ENCODE measurements around the gene SYT11. TPM values are rescaled to one million over a fixed set of nuclear protein-coding genes. Genes with fewer than 3 reads are reported as not detected.
A peak's percentile ranks its signal among the peaks of the same experiment; 100 is the strongest.
"Not testable (repeated sequence)": the region's sequence is repeated elsewhere in the genome, so short reads cannot be mapped to it uniquely, and the experiment has no call there.

The SYT11 gene
- total and polyA plus RNA-seq, 4 experiments from 2014 or later, result 10.7 to 18.2 (median 16.8) TPM

- no peak for DNase-seq
- no peaks in the 10 kb centered on the region for H3K27me3 ChIP-seq (ENCODE audit: insufficient read depth, low read length)
- CTCF ChIA-PET (ENCODE audit: partially characterized antibody), result no interaction called here
- POLR2A ChIA-PET (ENCODE audit: partially characterized antibody), result no interaction called here
- Mint-ChIP-seq H3K4me1 (peaks cover 6 to 12% (median 7%) of the 10 kb centered on the region in 4 donors), H3K27me3 (no peaks in the 10 kb centered on the region), H3K36me3 (peaks cover 0 to 13% of the 10 kb centered on the region in 2 donors), H3K27ac (no peak overlapping the region), H3K9me3 (no peaks in the 10 kb centered on the region), H3K4me3 (no peak overlapping the region)
- H3K4me3 ChIP-seq (ENCODE audit: low read length in 2 of 2), result no peak overlapping the region
- H3K4me1 ChIP-seq (ENCODE audit: insufficient read depth, low read length), result peaks cover 7% of the 10 kb centered on the region
- H3K9me3 ChIP-seq (ENCODE audit: control insufficient read depth in 1 of 2, low read length in 2 of 2), result no peaks in the 10 kb centered on the region
- H3K36me3 ChIP-seq (ENCODE audit: insufficient read depth, low read length), result no peaks in the 10 kb centered on the region
- intact Hi-C loops (cut with micrococcal nuclease), result no loop called here
- no peak overlapping the region for H3K27ac ChIP-seq (ENCODE audit: low read depth, low read length)
Measured at GRCh38 chr1:155888481-155888880, 29.1 kb downstream of the SYT11 start.

DNA sequence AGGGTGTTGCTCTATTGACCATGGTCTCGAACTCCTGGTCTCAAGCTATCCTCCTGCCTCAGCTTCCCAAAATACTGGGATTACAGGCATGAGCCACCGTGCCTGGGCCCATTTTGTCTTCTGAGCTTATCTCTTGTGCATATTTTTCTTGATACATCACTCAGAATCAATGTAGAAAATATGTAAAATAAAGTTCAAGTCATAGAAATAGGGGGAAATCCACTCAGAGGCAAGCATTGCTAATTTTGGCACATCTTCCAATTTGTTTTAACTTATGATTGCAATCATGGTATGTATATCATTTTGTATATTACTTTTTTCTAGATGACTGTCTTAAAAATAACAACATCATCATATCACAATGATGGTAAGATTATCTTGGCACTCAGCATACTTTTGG, 30.2 kb downstream of the SYT11 start:
- H3K9me3 ChIP-seq (ENCODE audit: control insufficient read depth in 1 of 2, low read length in 2 of 2), result no peaks in the 10 kb centered on the region
- intact Hi-C loops (cut with micrococcal nuclease), result no loop called here
- POLR2A ChIA-PET (ENCODE audit: partially characterized antibody), result interaction anchor here (1.0 kb wide), 1 partner anchor 12 kb away, joined by 3 read pairs; no protein-coding TSS in a partner anchor
- Mint-ChIP-seq H3K27me3 (no peaks in the 10 kb centered on the region), H3K27ac (no peak overlapping the region), H3K9me3 (no peaks in the 10 kb centered on the region), H3K36me3 (peaks cover 0 to 8% of the 10 kb centered on the region in 2 donors), H3K4me1 (peaks cover 9 to 19% (median 12%) of the 10 kb centered on the region in 4 donors), H3K4me3 (no peak overlapping the region)
- DNase-seq, result no peak
- H3K27me3 ChIP-seq (ENCODE audit: insufficient read depth, low read length), result no peaks in the 10 kb centered on the region
- no peaks in the 10 kb centered on the region for H3K36me3 ChIP-seq (ENCODE audit: insufficient read depth, low read length)
- no peak overlapping the region for H3K4me3 ChIP-seq (ENCODE audit: low read length in 2 of 2)
- CTCF ChIA-PET (ENCODE audit: partially characterized antibody), result interaction anchor here (0.6 kb wide), 1 partner anchor 177 kb away, joined by 3 read pairs; no protein-coding TSS in a partner anchor
- H3K4me1 ChIP-seq (ENCODE audit: insufficient read depth, low read length), result peaks cover 14% of the 10 kb centered on the region
- no peak overlapping the region for H3K27ac ChIP-seq (ENCODE audit: low read depth, low read length)

GRCh38 chr1:155890251-155890650, 30.9 kb downstream of the SYT11 start:
- POLR2A ChIA-PET (ENCODE audit: partially characterized antibody), result no interaction called here
- Histone ChIP-seq H3K9me3 (ENCODE audit: control insufficient read depth in 1 of 2, low read length in 2 of 2) (no peaks in the 10 kb centered on the region), H3K27ac (ENCODE audit: low read depth, low read length) (no peak overlapping the region), H3K36me3 (ENCODE audit: insufficient read depth, low read length) (no peaks in the 10 kb centered on the region), H3K27me3 (ENCODE audit: insufficient read depth, low read length) (no peaks in the 10 kb centered on the region), H3K4me3 (ENCODE audit: low read length in 2 of 2) (no peak overlapping the region), H3K4me1 (ENCODE audit: insufficient read depth, low read length) (peaks cover 14% of the 10 kb centered on the region)
- CTCF ChIA-PET (ENCODE audit: partially characterized antibody), result interaction anchor here (0.8 kb wide), 1 partner anchor 13 kb away, joined by 3 read pairs; no protein-coding TSS in a partner anchor
- intact Hi-C loops (cut with micrococcal nuclease), result no loop called here
- no peak overlapping the region for H3K4me3 Mint-ChIP-seq
- peaks cover 9 to 19% (median 12%) of the 10 kb centered on the region in 4 donors for H3K4me1 Mint-ChIP-seq
- no peak for DNase-seq
- no peaks in the 10 kb centered on the region for H3K9me3 Mint-ChIP-seq
- peaks cover 0 to 7% of the 10 kb centered on the region in 2 donors for H3K36me3 Mint-ChIP-seq
- H3K27ac Mint-ChIP-seq, result peak overlapping the region in 1 of 7 donors; percentile 64
- H3K27me3 Mint-ChIP-seq, result no peaks in the 10 kb centered on the region

- POLR2A ChIA-PET (ENCODE audit: partially characterized antibody), result interaction anchor here (1.1 to 1.8 kb wide), 2 partner anchors 33 to 147 kb away, joined by 3 to 6 read pairs; partner anchors contain the start of gene SYT11
- Mint-ChIP-seq H3K4me1 (peaks cover 9 to 19% (median 13%) of the 10 kb centered on the region in 4 donors), H3K36me3 (peaks cover 4 to 10% of the 10 kb centered on the region in 2 donors), H3K4me3 (no peak overlapping the region), H3K27me3 (no peaks in the 10 kb centered on the region), H3K27ac (peak overlapping the region in 6 of 7 donors; percentile 43 to 93 (median 74)), H3K9me3 (no peaks in the 10 kb centered on the region)
- DNase-seq, result no peak
- H3K27ac ChIP-seq (ENCODE audit: low read depth, low read length), result no peak overlapping the region
- peaks cover 14% of the 10 kb centered on the region for H3K4me1 ChIP-seq (ENCODE audit: insufficient read depth, low read length)
- no peaks in the 10 kb centered on the region for H3K9me3 ChIP-seq (ENCODE audit: control insufficient read depth in 1 of 2, low read length in 2 of 2)
- intact Hi-C loops (cut with micrococcal nuclease), result no loop called here
- no peaks in the 10 kb centered on the region for H3K36me3 ChIP-seq (ENCODE audit: insufficient read depth, low read length)
- CTCF ChIA-PET (ENCODE audit: partially characterized antibody), result interaction anchor here (1.3 to 1.9 kb wide), 2 partner anchors 10 to 12 kb away, joined by 4 read pairs; no protein-coding TSS in a partner anchor
- no peaks in the 10 kb centered on the region for H3K27me3 ChIP-seq (ENCODE audit: insufficient read depth, low read length)
- H3K4me3 ChIP-seq (ENCODE audit: low read length in 2 of 2), result no peak overlapping the region
Measured at GRCh38 chr1:155892796-155893195, 33.4 kb downstream of the SYT11 start.

GRCh38 chr1:155893389-155894142, 34.2 kb downstream of the SYT11 start:
- H3K4me1 ChIP-seq (ENCODE audit: insufficient read depth, low read length), result peaks cover 14% of the 10 kb centered on the region
- no peaks in the 10 kb centered on the region for H3K9me3 Mint-ChIP-seq
- DNase-seq, result peak; percentile 35 to 46 (median 37)
- POLR2A ChIA-PET (ENCODE audit: partially characterized antibody), result interaction anchor here (1.1 to 1.9 kb wide), 3 partner anchors 10 to 148 kb away, joined by 3 to 6 read pairs (median 5); partner anchors contain the start of gene SYT11
- intact Hi-C loops (cut with micrococcal nuclease), result no loop called here
- peak overlapping the region in 2 of 8 donors; percentile 11 to 13 for H3K4me3 Mint-ChIP-seq
- no peak overlapping the region for H3K4me3 ChIP-seq (ENCODE audit: low read length in 2 of 2)
- no peaks in the 10 kb centered on the region for H3K9me3 ChIP-seq (ENCODE audit: control insufficient read depth in 1 of 2, low read length in 2 of 2)
- no peak overlapping the region for H3K27ac ChIP-seq (ENCODE audit: low read depth, low read length)
- CTCF ChIA-PET (ENCODE audit: partially characterized antibody), result interaction anchor here (0.7 to 1.9 kb wide), 3 partner anchors 11 to 813 kb away, joined by 3 to 4 read pairs (median 4); no protein-coding TSS in a partner anchor
- H3K36me3 Mint-ChIP-seq, result peaks cover 6 to 14% of the 10 kb centered on the region in 2 donors
- H3K27me3 Mint-ChIP-seq, result no peaks in the 10 kb centered on the region
- no peaks in the 10 kb centered on the region for H3K27me3 ChIP-seq (ENCODE audit: insufficient read depth, low read length)
- no peaks in the 10 kb centered on the region for H3K36me3 ChIP-seq (ENCODE audit: insufficient read depth, low read length)
- peaks cover 9 to 19% (median 13%) of the 10 kb centered on the region in 4 donors for H3K4me1 Mint-ChIP-seq
- peak overlapping the region; percentile 36 to 93 (median 75) for H3K27ac Mint-ChIP-seq

GRCh38 chr1:155895617-155896016, 36.2 kb downstream of the SYT11 start:
- H3K27ac Mint-ChIP-seq; H3K9me3 ChIP-seq (ENCODE audit: control insufficient read depth in 1 of 2, low read length in 2 of 2); H3K4me3 ChIP-seq (ENCODE audit: low read length in 2 of 2); H3K27me3 Mint-ChIP-seq; H3K27ac ChIP-seq (ENCODE audit: low read depth, low read length); H3K27me3 ChIP-seq (ENCODE audit: insufficient read depth, low read length); DNase-seq; intact Hi-C loops (cut with micrococcal nuclease); H3K4me3 Mint-ChIP-seq; CTCF ChIA-PET (ENCODE audit: partially characterized antibody); H3K9me3 Mint-ChIP-seq: not testable (repeated sequence)
- POLR2A ChIA-PET (ENCODE audit: partially characterized antibody), result interaction anchor here (0.6 kb wide), 1 partner anchor 34 kb away, joined by 3 read pairs; no protein-coding TSS in a partner anchor
- Histone ChIP-seq H3K36me3 (ENCODE audit: insufficient read depth, low read length) (peaks cover 12% of the 10 kb centered on the region), H3K4me1 (ENCODE audit: insufficient read depth, low read length) (peaks cover 14% of the 10 kb centered on the region)
- Mint-ChIP-seq H3K36me3 (peaks cover 19 to 34% of the 10 kb centered on the region in 2 donors), H3K4me1 (peaks cover 15 to 19% (median 15%) of the 10 kb centered on the region in 4 donors)

DNA sequence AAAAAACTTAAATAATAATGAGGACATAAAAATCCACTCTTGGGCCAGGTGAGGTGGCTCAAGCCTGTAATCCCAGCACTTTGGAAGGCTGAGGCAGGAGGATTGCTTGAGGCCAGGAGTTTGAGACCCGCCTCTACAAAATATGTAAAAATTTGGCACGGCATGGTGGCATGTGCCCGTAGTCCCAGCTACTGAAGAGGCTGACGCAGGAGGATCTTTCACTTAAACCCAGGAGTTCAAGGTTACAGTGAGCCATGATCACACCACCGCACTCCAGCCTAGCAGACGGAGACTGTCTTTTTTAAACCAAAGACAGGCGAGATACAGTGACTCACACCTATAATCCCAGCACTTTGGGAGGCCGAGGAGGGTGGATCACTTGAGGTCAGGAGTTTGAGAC, 37.1 kb downstream of the SYT11 start:
- Mint-ChIP-seq H3K36me3 (peaks cover 20 to 40% of the 10 kb centered on the region in 2 donors), H3K4me1 (peaks cover 15 to 19% (median 15%) of the 10 kb centered on the region in 4 donors), H3K27ac (peak overlapping the region in 1 of 7 donors; percentile 36)
- H3K9me3 ChIP-seq (ENCODE audit: control insufficient read depth in 1 of 2, low read length in 2 of 2); POLR2A ChIA-PET (ENCODE audit: partially characterized antibody); DNase-seq; H3K27ac ChIP-seq (ENCODE audit: low read depth, low read length); H3K27me3 Mint-ChIP-seq; H3K4me3 Mint-ChIP-seq; intact Hi-C loops (cut with micrococcal nuclease); CTCF ChIA-PET (ENCODE audit: partially characterized antibody); H3K9me3 Mint-ChIP-seq; H3K4me3 ChIP-seq (ENCODE audit: low read length in 2 of 2); H3K27me3 ChIP-seq (ENCODE audit: insufficient read depth, low read length): not testable (repeated sequence)
- Histone ChIP-seq H3K36me3 (ENCODE audit: insufficient read depth, low read length) (peaks cover 20% of the 10 kb centered on the region), H3K4me1 (ENCODE audit: insufficient read depth, low read length) (peaks cover 14% of the 10 kb centered on the region)
